Endothelial cell of umbilical vein (primary cell): ENCODE measurements around the gene ADARB2. TPM values are rescaled to one million over a fixed set of nuclear protein-coding genes. Genes with fewer than 3 reads are reported as not detected.

Source experiments
- BruUV-seq: library from RNA; stranded (reverse); fragments of 400-500 nt; replicated peaks from 2 replicates; lab custom pipeline; 2021; lab: Mats Ljungman, UMichigan
- CTCF ChIA-PET: fragments of 300-600, 350-600 bp; sonication (Branson Sonifier 250); formaldehyde crosslinking; loops from one replicate; lab custom pipeline; 2021; ENCODE audit warnings: antibody characterized with exemption, inconsistent platforms; lab: Charles Lee
- POLR2A ChIA-PET: fragments of 300-600, 350-600 bp; sonication (Branson Sonifier 250); formaldehyde crosslinking; loops from one replicate; lab custom pipeline; 2021; ENCODE audit warnings: antibody characterized with exemption, inconsistent platforms; lab: Charles Lee
- DNase-seq: peaks from one replicate; pipeline ENCODE4 v3.0.0-alpha.2; 2011; ENCODE audit warnings: low read depth, low spot score
- FAIRE-seq: peaks from 2 replicates; lab custom pipeline; 2011; peaks lifted over from hg19 to GRCh38; lab: Jason Lieb, UNC
- H2AFZ ChIP-seq: 2 replicates; pipeline ENCODE4 v1.6.0; 2012; ENCODE audit warnings: low read depth, low read length, control low read depth, inconsistent platforms
- H3K27ac ChIP-seq: 2 replicates; pipeline ENCODE4 v1.5.1; 2011; ENCODE audit warnings: low read depth, mild to moderate bottlenecking, control low read depth, low read length, moderate library complexity; ENCODE audit not compliant: insufficient read depth
- H3K27me3 ChIP-seq, 2 experiments: 2 replicates each; pipeline versions ENCODE4 v1.6.0 to v1.6.1; 2011; ENCODE audit warnings: low read length in 2 of 2, mixed read lengths in 1 of 2; ENCODE audit not compliant: control insufficient read depth in 2 of 2, insufficient read depth in 2 of 2
- H3K36me3 ChIP-seq, 2 experiments: 2 replicates in 1 of 2; 3 replicates in 1 of 2; pipeline ENCODE4 v1.5.1; 2011; ENCODE audit warnings: low read length in 2 of 2, mild to moderate bottlenecking in 1 of 2, moderate library complexity in 1 of 2; ENCODE audit not compliant: control insufficient read depth in 2 of 2, insufficient read depth in 2 of 2; ENCODE audit errors: extremely low read depth in 1 of 2
- H3K4me1 ChIP-seq: 3 replicates; pipeline ENCODE4 v1.5.1; 2011; ENCODE audit warnings: mild to moderate bottlenecking, low read length; ENCODE audit not compliant: control insufficient read depth, insufficient read depth; ENCODE audit errors: extremely low read depth
- H3K4me2 ChIP-seq: 2 replicates; pipeline ENCODE4 v1.6.1; 2011; ENCODE audit warnings: low read length, control low read depth, mixed read lengths; ENCODE audit not compliant: insufficient read depth
- H3K4me3 ChIP-seq, 3 experiments: fragments of 200-600 bp in 1 of 3; sonication (generic), shearing (Covaris generic) in 1 of 3; replicated peaks in 1 of 3; 2 replicates each; pipeline ENCODE4 v1.5.1; 2011 to 2016; ENCODE audit warnings: control low read depth in 3 of 3, low read length in 3 of 3, mild to moderate bottlenecking in 2 of 3, inconsistent platforms in 1 of 3, low read depth in 1 of 3, moderate library complexity in 1 of 3; ENCODE audit not compliant: insufficient read depth in 1 of 3
- H3K79me2 ChIP-seq: 2 replicates; pipeline ENCODE4 v1.6.0; 2012; ENCODE audit warnings: low read length, inconsistent platforms; ENCODE audit not compliant: control insufficient read depth, insufficient read depth
- H3K9ac ChIP-seq: replicated peaks from 2 replicates; pipeline ENCODE3; 2011; ENCODE audit warnings: low read length, control low read depth; ENCODE audit not compliant: insufficient read depth; ENCODE audit errors: extremely low read depth
- H3K9me1 ChIP-seq: replicated peaks from 3 replicates; pipeline ENCODE4 v1.6.0; 2011; ENCODE audit warnings: mild to moderate bottlenecking, low read length; ENCODE audit not compliant: control insufficient read depth, insufficient read depth; ENCODE audit errors: extremely low read depth
- H3K9me3 ChIP-seq: replicated peaks from 2 replicates; pipeline ENCODE4 v1.5.1; 2012; ENCODE audit warnings: low read length, inconsistent platforms; ENCODE audit not compliant: control insufficient read depth, insufficient read depth
- H4K20me1 ChIP-seq: replicated peaks from 2 replicates; pipeline ENCODE3; 2011; ENCODE audit warnings: mild to moderate bottlenecking, low read length; ENCODE audit not compliant: control insufficient read depth, insufficient read depth; ENCODE audit errors: extremely low read depth
- EZH2 ChIP-seq: IDR thresholded peaks from 2 replicates; pipeline ENCODE4 v1.6.1; 2012; ENCODE audit warnings: borderline replicate concordance, low read depth, mild to moderate bottlenecking, moderate library complexity, low read length, inconsistent platforms; ENCODE audit not compliant: severe bottlenecking
- FOS ChIP-seq: IDR thresholded peaks from 2 replicates; pipeline ENCODE4 v1.6.1; 2011; ENCODE audit warnings: mild to moderate bottlenecking, low read length, moderate library complexity, borderline replicate concordance; ENCODE audit not compliant: insufficient read depth
- GATA2 ChIP-seq: IDR thresholded peaks from 2 replicates; pipeline ENCODE4 v1.7.0; 2011; ENCODE audit warnings: low read depth, mild to moderate bottlenecking, moderate library complexity, mixed read lengths, low read length; ENCODE audit not compliant: insufficient read length, insufficient read depth
- JUN ChIP-seq: IDR thresholded peaks from 2 replicates; pipeline ENCODE4 v1.6.1; 2011; ENCODE audit warnings: borderline replicate concordance, low read depth; ENCODE audit not compliant: insufficient read length, insufficient read depth
- MYC ChIP-seq: IDR thresholded peaks from one replicate; pipeline ENCODE4 v1.6.1; 2011; ENCODE audit warnings: mild to moderate bottlenecking, low read depth, low read length
- POLR2A ChIP-seq: IDR thresholded peaks from 2 replicates; pipeline ENCODE4 v1.6.1; 2012; ENCODE audit warnings: low read depth, mild to moderate bottlenecking, control low read depth, low read length
- POLR2AphosphoS5 ChIP-seq: IDR thresholded peaks from 2 replicates; pipeline ENCODE4 v1.6.1; 2012; ENCODE audit warnings: low read depth, mild to moderate bottlenecking, control low read depth, low read length, moderate library complexity; ENCODE audit not compliant: insufficient read depth
- dilution Hi-C: fragments of 300-500 bp; cut with MboI; formaldehyde crosslinking; loops from one replicate; pipeline ENCODE4 v1.15.0; 2019; ENCODE audit warnings: low sequenced_read_pairs; ENCODE audit not compliant: extremely low pct_ligation_motif_present
- intact Hi-C: fragments of 100-400 bp; cut with micrococcal nuclease; formaldehyde crosslinking; loops from one replicate; pipeline ENCODE4 v1.10.0; 2022
- polyA plus RNA-seq, 4 experiments: library from polyadenylated mRNA; depleted of rRNA in 3 of 4; stranded (reverse) in 3 of 4; unstranded in 1 of 4; fragments of >200 nt; gene quantifications; 2 replicates each; pipeline versions ENCODE4 v1.2.1 to v1.2.3, GENCODE V29; 2011 to 2012; ENCODE audit warnings: missing spikeins in 1 of 4
- total RNA-seq: library from RNA; stranded (reverse); gene quantifications from 2 replicates; pipeline ENCODE4 v1.2.3, GENCODE V29; 2021
- TF ChIP-seq, protein P1 (sequence below), 2 donors: IDR thresholded peaks; 1 replicate in 1 of 2; 2 replicates in 1 of 2; pipeline ENCODE4 v1.5.1; 2011; ENCODE audit warnings: low read length in 2 of 2, mild to moderate bottlenecking in 2 of 2, moderate library complexity in 2 of 2, control low read depth in 1 of 2, inconsistent platforms in 1 of 2, low read depth in 1 of 2; ENCODE audit not compliant: insufficient read depth in 1 of 2; ENCODE audit errors: extremely low read depth in 1 of 2
- TF ChIP-seq, protein P2 (sequence below): IDR thresholded peaks from 2 replicates; pipeline ENCODE4 v1.6.1; 2011; ENCODE audit not compliant: insufficient read depth, insufficient read length

ADARB2 gene
- total and polyA plus RNA-seq, 2 donors (not counting 3 experiments of a cell fraction or from before 2014, with no cell fraction given), result not detected

DNA sequence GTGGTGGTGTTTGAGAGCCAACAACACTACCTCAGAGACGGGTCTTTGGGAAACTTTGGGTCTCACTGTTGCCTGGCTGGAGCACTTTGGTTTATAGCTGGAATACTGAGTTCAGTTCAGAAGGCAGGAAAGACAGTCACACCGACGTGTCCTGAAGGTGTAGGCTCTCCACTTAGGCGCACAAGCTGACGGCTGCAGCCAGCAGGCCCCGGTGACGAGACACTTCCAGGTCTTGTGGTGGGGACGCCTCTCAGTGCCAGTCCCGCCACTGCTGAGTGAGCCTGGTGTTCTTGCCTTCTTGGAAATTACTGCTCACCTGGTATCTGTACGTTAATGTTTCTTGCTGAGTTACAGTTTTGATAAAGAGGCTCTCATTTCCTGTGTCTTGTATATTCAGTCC is 607.1 kb downstream of the ADARB2 start:
- no peaks in the 10 kb centered on the region for H3K27me3 ChIP-seq
- peaks cover 4 to 22% of the 10 kb centered on the region in 2 experiments for H3K36me3 ChIP-seq
- FAIRE-seq (no peak), DNase-seq (no peak)
- H3K9me3 ChIP-seq, result no peaks in the 10 kb centered on the region
- H3K9ac ChIP-seq, result no peak overlapping the region
- no peak overlapping the region for H3K4me3 ChIP-seq
- H3K4me1 ChIP-seq, result no peaks in the 10 kb centered on the region
- no peak overlapping the region for H3K27ac ChIP-seq
- H3K79me2 ChIP-seq, result no peaks in the 10 kb centered on the region
- CTCF ChIA-PET, result no interaction called here
- H3K4me2 ChIP-seq, result no peak overlapping the region
- no peaks in the 10 kb centered on the region for H4K20me1 ChIP-seq
- POLR2A ChIA-PET, result no interaction called here
- no peaks in the 10 kb centered on the region for H3K9me1 ChIP-seq
- BruUV-seq, result no TSS peak
- dilution Hi-C loops, result no loop called here
- TF ChIP-seq, protein P1, sequence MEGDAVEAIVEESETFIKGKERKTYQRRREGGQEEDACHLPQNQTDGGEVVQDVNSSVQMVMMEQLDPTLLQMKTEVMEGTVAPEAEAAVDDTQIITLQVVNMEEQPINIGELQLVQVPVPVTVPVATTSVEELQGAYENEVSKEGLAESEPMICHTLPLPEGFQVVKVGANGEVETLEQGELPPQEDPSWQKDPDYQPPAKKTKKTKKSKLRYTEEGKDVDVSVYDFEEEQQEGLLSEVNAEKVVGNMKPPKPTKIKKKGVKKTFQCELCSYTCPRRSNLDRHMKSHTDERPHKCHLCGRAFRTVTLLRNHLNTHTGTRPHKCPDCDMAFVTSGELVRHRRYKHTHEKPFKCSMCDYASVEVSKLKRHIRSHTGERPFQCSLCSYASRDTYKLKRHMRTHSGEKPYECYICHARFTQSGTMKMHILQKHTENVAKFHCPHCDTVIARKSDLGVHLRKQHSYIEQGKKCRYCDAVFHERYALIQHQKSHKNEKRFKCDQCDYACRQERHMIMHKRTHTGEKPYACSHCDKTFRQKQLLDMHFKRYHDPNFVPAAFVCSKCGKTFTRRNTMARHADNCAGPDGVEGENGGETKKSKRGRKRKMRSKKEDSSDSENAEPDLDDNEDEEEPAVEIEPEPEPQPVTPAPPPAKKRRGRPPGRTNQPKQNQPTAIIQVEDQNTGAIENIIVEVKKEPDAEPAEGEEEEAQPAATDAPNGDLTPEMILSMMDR (IDR thresholded peaks at IDR 0.05; ENCODE audit: extremely low read depth in 1 of 2, insufficient read depth in 1 of 2, low read depth in 1 of 2, low read length in 2 of 2), result no peak
- TF ChIP-seq, protein P2, sequence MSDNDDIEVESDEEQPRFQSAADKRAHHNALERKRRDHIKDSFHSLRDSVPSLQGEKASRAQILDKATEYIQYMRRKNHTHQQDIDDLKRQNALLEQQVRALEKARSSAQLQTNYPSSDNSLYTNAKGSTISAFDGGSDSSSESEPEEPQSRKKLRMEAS, result no peak
- TF ChIP-seq GATA2 (no peak), FOS (no peak), JUN (no peak), EZH2 (no peak), POLR2A (no peak), MYC (no peak), POLR2AphosphoS5 (no peak)
- intact Hi-C loops, result no loop called here
- no peak overlapping the region for H2AFZ ChIP-seq
